Stimulated activated CD8-positive, alpha-beta memory T cell treated with anti-CD3 and anti-CD28 coated beads, Interleukin-4, amount 100 ng/mL, for 1 hour (primary cell): ENCODE results near the gene PEX11B.
"Not testable (repeated sequence)": the region's sequence is repeated elsewhere in the genome, so short reads cannot be mapped to it uniquely, and the experiment has no call there.

Experiments
- DNase-seq, 2 donors: peaks; one replicate each; pipeline ENCODE4 v3.0.0-alpha.2; 2020; ENCODE audit warnings: low read depth in 2 of 2, low spot score in 1 of 2

PEX11B gene

GRCh38 chr1:145952903-145953302 lies 34.4 kb upstream of the PEX11B start:
- no peak for DNase-seq

DNA sequence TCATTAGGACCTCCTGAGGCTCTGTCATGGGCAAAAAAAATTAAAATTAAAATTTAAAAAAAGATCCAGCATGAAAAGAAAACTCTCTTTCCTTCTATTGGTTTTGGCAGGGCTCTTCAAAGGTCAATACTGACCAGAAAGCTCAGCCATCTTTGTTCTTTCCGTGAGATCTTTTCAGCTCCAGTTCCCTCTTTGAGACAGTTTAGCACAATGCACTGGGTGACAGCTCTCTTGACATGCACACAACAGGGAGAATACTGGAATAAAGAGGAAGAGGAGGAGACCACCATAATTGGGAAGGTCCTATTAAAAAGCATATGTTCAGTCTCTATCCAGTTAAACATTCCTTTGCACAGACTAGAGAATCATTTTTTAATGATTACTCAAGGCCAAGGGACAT lies 33.0 kb upstream of the PEX11B start:
- DNase-seq = no peak

GRCh38 chr1:145949219-145949618 lies 30.7 kb upstream of the PEX11B start:
- no peak for DNase-seq

DNA sequence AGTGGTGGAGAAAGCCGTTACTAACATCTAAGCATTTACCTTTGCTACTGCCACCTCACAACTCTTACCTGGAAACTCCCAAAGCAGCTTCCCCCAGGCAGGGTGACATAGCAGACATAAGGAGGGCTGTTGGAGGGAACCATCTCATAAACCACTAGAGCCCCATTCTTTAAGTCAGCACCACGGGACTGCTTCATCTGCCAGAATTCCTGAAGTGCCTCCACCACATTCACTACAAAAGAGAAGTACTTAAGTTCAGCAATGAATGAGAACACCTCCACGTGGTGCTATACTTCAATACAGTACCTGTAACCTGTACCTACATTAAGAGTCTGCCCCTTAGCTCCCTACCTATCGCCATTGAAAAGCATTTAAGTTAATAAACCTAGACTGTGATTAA lies 29.0 kb upstream of the PEX11B start:
- DNase-seq = no peak

DNA sequence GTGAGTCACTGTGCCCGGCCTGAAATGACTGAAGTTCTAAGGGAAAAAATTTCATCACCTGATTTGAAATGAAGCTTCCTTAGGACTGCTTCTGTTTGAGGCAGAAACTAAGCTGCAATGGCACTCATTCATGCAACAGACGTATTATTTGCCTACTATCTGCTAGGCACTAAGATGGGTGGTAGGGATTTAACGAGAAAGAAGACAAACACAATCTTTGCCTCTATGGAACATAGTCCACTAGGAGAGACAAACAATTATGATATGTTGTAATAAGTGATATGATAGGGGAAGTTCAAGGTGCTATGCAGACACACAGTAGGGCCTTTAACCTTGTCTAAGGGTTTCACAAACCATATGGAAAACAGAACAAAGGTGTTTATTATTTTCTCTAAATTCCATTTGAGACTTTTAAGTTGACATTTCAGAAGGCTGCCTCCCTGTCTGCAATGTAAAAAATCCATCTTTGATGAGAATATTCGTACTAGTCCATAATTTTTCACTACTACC lies 28.0 kb upstream of the PEX11B start:
- no peak for DNase-seq

GRCh38 chr1:145944532-145944931 lies 26.0 kb upstream of the PEX11B start:
- DNase-seq = no peak

DNA sequence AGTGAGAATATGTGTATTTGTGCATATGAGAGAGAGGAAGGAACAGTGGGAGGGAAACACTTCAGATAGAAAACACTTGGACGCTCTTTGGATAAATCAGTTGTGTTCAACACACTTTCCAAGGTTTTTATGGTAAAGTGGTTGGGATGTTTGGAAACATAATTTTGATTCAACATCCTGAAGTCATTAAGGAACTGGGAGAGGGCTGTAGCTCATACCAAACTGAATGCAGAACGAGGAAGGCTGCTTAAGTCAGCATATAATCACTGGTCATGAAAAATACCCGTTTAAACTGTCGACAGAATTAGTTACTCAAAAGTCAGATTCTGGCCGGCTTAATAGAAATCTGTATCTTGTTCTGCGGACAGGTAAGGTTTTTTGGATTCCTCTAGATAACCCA lies 24.4 kb upstream of the PEX11B start:
- DNase-seq = no peak

GRCh38 chr1:145942405-145942804 lies 23.9 kb upstream of the PEX11B start:
- DNase-seq = no peak

- DNase-seq = no peak
Measured at GRCh38 chr1:145937436-145937835, 18.9 kb upstream of the PEX11B start.

GRCh38 chr1:145936247-145936646 lies 17.7 kb upstream of the PEX11B start:
- no peak for DNase-seq

- DNase-seq = no peak
Measured at GRCh38 chr1:145935708-145936107, 17.2 kb upstream of the PEX11B start.

- DNase-seq = not testable (repeated sequence)
Measured at GRCh38 chr1:145932522-145933009, 14.0 kb upstream of the PEX11B start.

DNA sequence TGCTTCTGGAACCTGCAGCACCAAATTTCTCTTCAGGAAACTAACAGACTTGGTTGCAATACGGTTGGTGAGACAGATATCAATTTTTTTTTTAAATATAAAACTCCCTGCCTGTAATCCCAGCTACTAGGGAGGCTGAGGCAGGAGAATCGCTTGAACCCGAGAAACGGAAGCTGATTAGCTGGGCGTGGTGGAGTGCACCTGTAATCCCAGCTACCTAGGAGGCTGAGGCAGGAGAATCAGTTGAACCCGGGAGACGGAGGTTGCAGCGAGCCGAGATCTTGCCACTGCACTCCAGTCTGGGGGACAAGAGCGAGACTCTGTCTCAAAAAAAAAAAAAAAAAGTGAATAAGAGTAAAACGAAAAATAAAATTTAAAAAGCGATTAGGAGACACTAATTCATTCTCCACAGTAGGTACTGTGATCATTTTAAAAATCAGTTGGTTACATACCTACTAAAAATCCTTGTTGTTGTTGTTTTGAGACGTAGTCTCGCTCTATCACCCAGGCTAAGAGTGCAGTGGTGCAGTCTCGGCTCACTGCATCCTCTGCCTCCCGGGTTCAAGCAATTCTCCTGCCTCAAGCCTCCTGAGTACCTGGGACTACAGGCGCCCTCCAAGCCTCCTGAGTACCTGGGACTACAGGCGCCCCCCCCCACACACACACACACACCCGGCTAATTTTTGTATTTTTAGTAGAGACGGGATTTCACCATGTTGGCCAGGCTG lies 9.6 kb upstream of the PEX11B start:
- DNase-seq = no peak

DNA sequence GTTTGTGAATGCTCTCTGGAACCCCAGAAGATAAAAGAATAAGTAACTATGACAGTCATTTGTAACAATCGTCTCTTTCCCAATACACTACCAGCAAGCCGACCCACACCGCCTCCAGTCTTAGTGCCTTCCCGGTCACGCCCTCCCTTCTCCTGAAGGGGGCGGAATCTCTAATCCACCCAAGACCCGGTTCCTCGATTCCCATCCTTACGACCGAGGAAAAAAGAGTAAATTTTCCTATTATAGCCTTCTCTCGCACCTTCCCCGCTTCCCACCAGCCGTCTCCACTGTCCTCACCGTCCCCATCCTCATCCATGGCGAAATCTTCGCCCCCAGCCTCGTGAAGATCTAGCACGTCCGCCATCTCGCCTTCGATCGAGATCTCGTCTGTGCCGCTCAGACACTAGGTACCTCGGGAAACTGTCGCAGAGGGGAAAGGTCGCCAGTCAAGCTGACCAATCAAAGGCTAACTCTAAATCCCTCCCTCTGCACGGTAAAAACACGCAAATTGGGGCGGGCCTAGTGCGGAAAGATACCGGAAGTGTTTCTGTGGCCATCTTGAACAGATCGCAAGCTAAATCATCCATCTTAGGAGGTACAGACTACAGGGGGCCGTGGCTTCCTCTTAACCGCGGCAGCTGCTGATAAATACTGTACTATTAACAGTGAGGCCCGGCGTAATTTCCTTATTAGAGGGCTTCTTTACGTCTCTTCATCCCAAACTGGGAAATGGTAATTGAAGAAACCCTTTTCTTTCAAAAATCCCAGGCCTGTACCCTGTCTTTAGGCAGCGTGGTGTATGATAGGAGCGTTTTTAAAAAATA lies 8.8 kb upstream of the PEX11B start, which contains the start of gene RBM8A:
Gene RBM8A, minus strand, starts transcription at position 422 of the 824 bp plus-strand sequence. Its CDS starts 58 bp downstream, at position 364.
- peak; percentile 77 to 88 for DNase-seq

DNA sequence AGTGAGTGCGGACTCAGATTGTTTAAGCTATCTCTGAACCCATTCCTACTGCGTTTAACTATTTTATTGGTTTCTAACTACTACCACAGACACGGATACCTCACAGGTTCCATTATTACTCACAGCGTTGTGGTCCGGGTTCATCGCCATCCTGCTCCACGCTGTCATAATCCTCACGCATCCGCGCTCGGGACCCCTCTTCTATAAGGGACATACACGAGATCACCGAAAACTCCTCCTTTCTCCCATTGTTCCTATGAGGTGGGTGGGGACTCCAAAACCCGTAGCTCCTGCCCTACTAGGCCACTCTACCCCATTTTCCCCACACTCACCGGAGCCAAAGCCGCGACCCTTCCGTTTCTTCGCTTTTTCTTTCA lies 8.2 kb upstream of the PEX11B start:
- DNase-seq = no peak

DNA sequence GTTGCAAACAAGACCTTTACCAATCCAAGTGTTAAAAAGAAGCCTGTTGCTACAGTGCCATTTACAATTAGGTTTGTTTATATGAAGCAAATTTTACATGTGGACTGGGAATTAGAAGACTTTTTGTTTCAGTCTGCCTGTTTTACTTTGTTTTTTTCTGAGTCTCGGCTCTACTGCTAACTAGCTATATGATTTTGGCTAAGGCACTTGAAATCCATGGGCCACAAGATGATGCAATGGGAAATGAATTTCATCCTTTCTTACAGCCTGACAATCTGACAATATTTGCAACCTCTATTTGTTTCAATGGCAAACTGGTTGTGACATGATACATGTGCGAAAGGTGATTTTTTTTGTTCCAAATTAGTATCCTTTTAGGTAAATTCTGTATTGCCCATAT lies 3.7 kb upstream of the PEX11B start:
- no peak for DNase-seq

- DNase-seq = not testable (repeated sequence)
Measured at GRCh38 chr1:145920297-145920696, 1.8 kb upstream of the PEX11B start.

- DNase-seq = no peak
Measured at GRCh38 chr1:145918992-145919939, 749 bp upstream of the PEX11B start.

- no peak for DNase-seq
Measured at GRCh38 chr1:145917595-145917994, 922 bp downstream of the PEX11B start.

DNA sequence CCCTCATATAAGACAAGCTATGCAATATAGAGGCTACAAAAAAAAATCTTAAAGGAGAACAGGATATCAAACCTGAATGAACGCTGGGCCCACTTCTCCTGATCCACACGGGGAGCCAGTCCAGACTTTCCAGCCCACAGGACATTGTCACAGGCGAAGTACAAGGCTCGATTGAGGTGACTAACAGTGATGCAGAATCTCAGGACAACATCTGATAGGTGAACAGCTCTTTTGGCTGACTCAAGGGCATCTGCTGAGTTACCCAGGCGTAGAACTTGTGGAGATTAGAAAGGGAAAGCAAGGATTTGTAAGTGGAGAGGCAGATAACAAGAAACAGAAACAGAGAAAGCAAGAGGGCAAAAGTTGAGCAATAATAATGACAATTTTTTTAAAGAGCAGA lies 1.8 kb downstream of the PEX11B start:
- DNase-seq = no peak

- DNase-seq = no peak
Measured at GRCh38 chr1:145912128-145912641, 6.3 kb downstream of the PEX11B start.
